DMS114 treated with DMSO at 0.1 percent for 48 hours (cell line): ENCODE results near the gene JPT1.
"Not testable (repeated sequence)": the region's sequence is repeated elsewhere in the genome, so short reads cannot be mapped to it uniquely, and the experiment has no call there.

Source experiments
- DNase-seq: peaks from one replicate; lab custom pipeline; 2025; ENCODE audit not compliant: unreplicated experiment; lab: John Stamatoyannopoulos, UW

Gene JPT1

GRCh38 chr17:75158480-75158879 is 4.2 kb upstream of the JPT1 start:
- DNase-seq: not testable (repeated sequence)

DNA sequence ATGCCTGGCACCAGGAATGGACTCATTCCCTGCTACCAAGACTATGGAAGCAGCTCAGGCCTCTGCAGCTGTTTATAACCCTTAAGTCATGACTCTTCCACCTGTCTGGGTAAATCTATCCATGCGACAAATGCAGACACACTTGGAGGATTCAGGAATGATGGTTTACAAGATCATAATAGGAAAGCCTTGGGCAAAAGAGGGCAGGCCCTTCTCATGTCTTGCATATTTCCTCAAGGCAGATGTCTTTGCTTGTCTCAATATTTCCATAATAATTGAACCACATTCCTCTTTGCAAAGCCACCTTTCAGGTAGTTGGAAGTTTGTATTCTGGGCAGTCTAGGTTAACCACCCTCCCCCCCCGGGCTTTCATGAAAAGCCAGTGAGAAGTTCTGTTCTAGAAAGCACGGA is 884 bp upstream of the JPT1 start:
- DNase-seq: no peak

DNA sequence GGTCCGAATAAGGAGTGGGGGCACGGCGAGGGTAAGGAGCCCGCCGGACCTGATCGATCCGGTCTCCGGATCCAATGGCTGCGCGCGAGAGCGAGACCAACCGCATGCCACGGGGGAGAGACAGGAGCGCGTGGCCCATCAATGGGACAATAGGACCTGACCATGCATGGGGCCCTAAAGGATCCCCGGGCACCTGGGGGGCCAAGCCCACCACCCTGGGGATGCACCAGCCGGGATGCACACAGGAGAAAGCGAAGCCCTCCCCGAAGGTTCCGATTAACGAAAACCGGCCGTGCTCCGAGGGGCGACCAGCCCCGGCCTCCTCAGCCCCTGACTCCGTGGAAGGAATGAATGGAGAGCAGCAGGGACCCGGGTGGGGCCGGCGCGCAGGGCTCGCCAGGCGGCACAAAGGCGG is 525 bp downstream of the JPT1 start:
- no peak for DNase-seq

DNA sequence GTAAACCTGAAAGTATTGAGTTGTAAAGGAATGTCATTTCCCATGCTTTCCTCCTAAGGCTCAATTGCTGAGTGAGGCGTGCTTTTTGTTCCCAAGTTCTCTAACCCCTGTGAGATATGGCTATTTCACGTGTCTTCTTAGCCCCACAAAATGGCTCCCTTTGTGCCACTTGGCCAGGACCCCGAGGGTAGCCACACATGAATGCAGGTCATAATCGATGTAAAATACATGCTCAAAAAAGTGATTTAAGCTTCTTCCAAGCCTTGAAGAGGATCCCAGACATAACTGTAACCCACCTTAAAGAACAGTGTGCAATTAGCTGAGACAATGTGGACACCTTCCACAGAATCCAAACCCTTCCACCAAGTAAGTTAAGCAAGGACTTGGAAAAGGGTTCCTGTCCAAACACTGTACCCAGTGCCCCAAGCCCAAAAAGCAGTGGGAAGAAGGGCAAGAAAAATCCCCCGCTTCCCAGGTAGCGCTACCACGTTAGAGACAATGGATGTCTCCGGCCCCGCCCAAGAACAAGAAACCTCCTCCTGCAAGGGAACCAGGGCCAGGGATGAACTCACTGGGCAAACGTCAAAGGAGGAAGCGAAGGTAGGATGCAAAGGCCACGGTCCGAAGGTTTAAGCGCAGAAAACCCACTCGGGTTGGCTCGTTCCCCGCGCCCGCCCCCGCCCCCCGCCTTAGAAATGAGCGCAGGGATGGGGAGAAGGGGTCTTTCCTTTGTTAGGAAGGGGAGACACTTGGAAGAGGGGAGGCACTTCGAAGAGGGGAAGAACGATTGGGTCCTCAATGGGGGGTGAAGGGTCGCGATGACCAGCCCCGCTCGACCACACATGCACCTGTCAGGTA is 1.2 kb downstream of the JPT1 start:
- no peak for DNase-seq

DNA sequence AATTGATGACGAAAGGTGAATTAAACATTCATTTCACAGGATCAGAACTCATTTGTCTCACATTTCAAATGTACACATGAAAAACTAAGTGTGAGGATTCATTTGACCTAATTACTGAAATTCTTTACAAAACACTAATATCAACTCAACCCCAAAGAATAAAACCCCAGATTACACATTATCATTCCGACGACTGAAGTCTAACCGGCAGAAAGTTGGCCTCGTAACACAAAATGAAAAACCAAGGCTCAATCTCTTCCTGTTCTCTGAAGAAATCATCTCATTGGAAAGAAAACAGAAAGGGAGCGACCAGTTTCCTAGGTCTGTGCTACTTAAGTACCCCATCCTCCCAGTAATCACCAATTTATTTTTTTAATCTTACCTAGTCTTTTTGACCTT is 1.8 kb downstream of the JPT1 start:
- no peak for DNase-seq

DNA sequence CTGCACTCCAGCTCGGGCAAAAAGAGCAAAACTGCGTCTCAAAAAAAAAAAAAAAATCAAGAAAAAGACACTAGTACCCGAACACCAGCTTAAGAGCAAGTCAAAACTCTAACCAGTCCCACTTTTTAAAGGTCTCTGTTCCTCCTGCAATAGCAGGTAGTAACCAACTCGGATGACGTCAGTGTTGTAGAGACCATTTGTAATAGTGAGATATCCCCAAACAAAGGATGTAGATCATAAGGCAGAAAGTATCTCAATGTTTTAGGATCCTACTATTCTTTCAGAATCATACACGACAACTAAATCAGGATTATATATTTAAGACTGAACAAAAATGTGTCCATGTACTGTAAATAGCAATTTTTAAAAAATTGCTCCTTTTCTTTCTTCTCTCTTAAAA is 2.4 kb downstream of the JPT1 start:
- DNase-seq: no peak

DNA sequence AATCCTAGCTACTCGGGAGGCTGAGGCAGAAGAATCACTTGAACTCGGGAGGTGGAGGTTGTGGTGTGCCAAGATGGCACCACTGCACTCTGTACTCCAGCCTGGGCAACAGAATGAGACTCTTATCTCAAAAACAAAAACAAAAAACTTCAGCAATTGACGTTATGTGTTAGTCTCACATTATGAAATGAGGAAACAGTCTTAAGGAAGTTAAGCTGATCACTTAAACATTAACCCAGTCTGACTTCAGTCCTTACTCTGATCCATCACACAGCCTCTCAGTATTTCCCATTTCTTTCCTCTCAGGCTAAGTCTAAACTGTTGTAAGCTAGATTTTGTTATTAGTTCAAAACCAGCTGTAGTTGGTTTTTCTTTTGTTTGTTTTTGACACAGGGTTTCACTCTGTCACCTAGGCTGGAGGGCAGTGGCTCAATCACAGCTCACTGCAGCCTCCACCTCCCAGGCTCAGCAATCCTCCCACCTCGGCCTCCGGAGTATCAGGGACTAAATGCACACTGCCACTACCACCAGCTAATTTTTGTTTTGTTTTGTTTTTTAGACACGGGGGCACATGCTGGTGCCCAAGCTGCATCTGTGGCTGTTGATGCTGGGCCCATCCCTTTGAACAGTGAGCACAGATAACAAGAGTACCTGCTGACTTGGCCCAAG is 6.3 kb downstream of the JPT1 start:
- DNase-seq: no peak

GRCh38 chr17:75146592-75146991 is 7.7 kb downstream of the JPT1 start:
- DNase-seq: no peak

DNA sequence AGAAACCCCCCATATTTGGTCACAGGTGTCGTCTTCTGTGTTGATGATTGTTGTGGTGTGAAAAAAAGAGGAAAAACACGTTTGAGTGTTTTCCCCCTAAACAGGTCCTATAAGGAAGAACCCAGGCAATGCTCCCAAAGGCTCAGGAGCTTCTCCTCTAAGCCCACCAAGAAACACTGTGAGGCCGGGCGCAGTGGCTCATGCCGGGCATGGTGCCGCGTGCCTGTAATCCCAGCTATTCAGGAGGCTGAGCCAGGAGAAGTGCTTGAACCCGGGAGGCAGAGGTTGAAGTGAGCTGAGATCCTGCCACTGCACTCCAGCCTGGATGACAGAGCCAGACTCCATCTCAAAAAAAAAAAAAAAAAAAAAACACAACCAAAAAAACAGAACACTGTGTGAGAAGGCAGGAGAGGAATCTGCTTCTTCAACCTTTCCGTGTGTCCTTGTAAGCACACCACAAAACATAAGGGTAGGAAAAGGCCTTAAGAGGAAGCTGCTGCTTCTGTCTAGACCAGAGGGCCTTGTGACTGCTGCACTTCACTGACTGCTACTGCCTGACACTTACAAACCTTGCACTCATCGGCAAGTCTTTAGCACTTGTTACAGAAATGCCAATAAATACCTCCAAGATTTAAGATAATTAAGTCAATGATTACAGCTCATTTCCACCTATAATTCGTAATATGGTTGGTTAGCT is 9.3 kb downstream of the JPT1 start:
- DNase-seq: no peak

DNA sequence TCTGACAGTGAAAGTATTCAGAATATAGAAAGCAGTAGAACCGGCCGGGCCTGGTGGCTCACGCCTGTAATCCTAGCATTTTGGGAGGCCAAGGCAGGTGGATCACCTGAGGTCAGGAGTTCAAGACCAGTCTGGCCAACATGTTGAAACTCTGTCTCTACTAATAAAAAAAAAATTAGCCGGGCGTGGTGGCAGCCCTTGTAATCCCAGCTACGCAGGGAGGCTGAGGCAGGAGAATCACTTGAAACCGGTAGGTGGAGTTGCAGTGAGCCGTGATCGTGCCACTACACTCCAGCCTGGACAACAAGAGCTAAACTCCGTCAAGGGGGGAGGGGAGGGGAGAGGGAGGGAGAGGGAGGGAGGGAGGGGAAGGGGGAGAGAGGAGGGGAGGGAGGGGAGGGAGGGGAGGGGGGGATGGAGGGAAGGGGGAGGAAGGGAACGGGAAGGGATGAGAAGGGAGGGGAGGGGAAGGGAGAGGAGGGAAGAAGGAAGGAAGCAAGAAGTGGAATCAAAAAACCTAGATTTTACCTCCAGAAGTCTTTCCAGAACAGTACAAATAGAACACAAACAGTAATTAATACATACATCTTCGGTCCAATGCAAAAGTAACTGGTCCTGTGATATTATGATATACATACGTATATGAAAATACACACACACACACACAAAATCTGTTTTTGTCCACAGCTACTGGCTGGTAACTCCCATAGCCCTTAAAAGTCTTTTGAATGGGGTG is 11.9 kb downstream of the JPT1 start:
- DNase-seq: no peak

GRCh38 chr17:75138519-75138918 is 15.8 kb downstream of the JPT1 start:
- DNase-seq: no peak

- not testable (repeated sequence) for DNase-seq
These were observed 16.6 kb downstream of the JPT1 start for GRCh38 chr17:75137762-75138161.

DNA sequence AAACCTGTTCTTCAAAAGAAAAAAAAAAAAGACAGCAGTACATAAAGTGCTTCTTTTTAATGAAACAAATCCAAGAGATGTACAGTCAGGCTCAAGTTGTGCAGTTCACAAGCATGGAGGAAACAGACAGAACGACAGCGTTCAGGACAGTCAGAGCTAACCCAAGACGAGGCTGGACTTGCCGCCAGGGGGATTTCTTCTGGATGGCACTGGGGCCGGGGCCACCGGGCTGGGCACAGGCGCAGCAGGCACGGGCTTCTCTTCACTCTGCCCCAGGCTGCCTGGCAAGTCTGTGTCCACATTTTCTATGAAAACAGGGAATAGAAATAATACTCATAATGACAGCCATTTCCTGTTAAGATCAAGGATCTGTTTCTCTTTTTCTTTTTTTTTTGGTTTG is 18.4 kb downstream of the JPT1 start:
- DNase-seq: no peak

DNA sequence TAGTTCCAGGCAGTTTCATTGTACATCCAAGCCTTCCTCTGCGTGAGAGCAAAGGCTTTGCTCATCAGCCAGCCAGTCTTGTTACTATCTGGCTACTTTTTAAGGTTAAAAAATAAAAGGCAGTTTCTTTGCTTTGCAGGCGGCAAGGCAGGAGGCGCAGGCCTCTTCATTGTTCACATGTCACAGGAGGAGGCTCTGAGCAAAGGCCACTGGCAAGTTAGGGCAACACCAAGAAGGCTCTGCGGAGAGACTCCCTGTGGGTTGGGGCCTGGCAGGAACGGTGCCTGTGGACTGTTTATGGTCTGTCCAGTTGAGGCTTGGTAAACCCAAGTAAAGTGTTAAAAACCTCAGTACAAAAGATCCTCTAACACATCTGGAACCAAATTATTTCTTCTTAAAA is 18.9 kb downstream of the JPT1 start:
- DNase-seq: no peak

DNA sequence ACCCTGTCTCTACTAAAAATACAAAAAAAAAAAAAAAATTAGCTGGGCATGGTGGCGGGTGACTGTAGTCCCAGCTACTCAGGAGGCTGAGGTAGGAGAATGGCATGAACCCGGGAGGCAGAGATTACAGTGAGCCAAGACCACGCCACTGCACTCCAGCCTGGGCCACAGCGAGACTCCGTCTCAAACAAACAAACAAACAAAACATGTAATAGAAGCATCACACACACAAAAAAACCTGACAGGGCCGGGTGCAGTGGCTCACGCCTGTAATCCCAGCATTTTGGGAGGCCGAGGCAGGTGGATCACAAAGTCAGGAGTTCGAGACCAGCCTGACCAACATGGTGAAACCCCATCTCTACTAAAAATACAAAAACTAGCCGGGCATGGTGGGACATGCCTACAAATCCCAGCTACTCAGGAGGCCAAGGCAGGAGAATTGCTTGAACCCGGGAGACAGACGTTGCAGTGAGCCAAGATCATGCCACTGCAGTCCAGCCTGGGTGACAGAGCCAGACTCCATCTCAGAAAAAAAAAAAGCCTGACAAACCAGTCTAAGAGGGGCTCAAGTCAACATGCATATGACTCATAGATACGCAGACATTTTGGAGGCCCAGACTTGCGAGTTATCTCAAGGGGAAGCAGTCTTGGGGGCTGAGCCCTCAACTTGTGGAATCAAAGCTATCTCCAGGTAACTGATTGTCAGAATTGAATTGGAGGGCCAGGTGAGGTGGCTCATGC is 20.5 kb downstream of the JPT1 start:
- DNase-seq: not testable (repeated sequence)

DNA sequence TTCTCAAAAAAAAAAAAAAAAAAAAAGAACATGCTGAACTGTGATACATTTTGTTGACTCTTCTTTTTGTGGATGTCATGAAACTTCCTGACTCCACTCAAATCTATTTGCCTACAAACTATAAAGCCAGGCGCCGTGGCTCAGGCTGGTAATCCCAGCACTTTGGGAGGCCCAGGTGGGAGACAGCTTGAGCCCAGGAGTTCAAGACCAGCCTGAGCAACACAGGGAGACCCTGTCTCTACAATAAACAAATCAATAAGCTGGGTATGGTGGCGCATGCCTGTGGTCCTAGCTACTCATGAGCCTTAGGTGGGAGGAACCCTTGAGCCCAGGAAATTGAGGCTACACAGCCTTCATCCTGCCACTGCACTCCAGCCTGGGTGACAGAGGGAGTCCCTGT is 21.3 kb downstream of the JPT1 start:
- DNase-seq: no peak

DNA sequence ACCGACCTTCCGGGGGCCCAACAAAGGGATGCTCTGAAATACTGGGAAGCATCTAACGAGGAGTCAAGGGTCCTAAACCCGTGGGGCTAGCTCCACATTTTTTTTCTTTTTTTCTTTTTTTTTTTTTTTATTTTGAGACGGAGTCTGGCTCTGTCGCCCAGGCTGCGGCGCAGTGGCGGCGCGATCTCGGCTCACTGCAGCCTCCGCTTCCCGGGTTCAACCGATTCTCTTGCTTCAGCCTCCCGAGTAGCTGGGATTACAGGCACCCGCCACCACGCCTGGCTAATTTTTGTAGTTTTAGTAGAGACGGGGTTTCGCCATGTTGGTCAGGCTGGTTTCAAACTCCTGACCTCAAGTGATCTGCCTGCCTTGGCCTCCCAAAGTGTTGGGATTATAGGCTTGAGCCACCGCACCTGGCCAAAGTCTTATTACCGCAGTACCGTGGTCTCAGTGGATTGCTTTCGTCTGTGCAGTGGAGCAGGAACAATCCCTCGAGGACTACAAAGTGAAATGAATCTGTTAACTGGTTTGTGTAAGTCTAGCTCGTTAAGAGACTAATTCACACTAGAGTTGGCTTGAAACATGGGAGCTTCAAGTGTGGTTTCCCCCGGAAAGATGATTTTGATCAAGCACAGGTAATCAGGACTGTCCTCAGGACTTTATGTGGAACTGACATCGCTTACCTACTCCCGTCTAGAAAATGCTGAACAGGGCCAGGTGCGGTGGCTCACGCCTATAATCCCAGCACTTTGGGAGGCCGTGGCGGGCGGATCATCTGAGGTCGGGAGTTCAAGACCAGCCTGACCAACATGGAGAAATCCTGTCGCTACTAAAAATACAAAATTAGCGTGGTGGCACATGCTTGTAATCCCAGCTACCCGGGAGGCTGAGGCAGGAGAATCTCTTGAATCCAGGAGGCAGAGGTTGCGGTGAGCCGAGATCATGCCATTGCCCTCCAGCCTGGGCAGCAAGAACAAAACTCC is 22.0 kb downstream of the JPT1 start:
- not testable (repeated sequence) for DNase-seq

GRCh38 chr17:75131278-75132017 is 22.9 kb downstream of the JPT1 start, which contains the start of gene NT5C:
Gene NT5C (minus strand): TSS chr17:75131742. CDS start chr17:75131707, 35 bp downstream.
- DNase-seq: peak; percentile 62
